Coronary artery (tissue), 2 donors: ENCODE measurements around the gene SMIM45.

ENCODE experiments used
- DNase-seq: peaks from one replicate; pipeline ENCODE4 v3.0.0-alpha.2; 2017; ENCODE audit warnings: low spot score
- H3K27ac ChIP-seq, 2 donors: fragments of 200-600 bp; sonication (generic); one replicate each; pipeline ENCODE4 v1.5.1; 2016 to 2019
- H3K4me3 ChIP-seq: fragments of 200-600 bp; sonication (generic); 2 replicates; pipeline ENCODE4 v1.5.1; 2016; ENCODE audit warnings: mild to moderate bottlenecking, moderate library complexity
- TF ChIP-seq, protein P1 (sequence below): fragments of 200-600 bp; sonication (generic); IDR thresholded peaks from one replicate; pipeline ENCODE4 v1.5.1; 2019; ENCODE audit warnings: antibody characterized with exemption

SMIM45 gene

DNA sequence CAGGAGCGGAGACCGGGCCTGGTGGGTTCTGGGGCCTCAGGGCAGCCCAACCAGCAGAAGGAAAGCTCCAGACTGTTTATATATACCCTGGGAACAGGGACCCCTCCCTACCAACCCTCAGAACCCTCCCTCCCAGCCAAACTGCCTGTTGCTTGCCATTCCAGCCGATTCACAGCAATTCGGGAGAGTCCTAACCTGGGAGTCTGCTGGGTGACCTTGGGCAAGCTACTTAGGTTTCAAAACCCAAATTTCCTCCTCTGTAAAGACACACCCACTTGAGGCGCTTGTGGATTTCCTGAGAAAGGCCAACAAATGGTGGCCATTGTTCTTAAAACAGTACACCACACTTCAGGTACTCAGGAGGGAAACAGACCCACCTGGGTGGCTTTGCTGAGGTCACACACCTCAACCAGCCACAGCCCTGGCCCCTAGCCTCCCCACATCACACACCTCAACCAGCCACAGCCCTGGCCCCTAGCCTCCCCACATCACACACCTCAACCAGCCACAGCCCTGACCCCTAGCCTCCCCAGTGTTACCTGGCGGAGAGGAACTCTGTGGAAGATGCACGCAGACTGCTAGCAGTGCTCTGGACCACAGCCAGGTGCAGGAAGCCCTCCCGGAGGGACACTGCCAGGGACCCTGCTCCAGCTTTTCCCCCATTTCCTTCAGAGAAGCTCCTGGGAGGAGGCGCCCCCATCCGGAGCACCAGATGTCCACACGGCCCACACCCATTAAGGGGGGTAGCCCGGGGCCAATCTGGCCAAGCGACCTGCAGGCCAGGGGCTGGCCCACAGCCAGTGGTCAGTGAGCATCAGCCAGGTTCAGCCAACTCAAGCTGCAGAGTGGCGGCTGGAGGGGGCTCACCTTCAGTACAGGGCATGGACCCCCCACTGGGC is 43.3 kb upstream of the SMIM45 start:
- Histone ChIP-seq H3K27ac (no peak overlapping the region), H3K4me3 (no peak overlapping the region)
- TF ChIP-seq, protein P1, sequence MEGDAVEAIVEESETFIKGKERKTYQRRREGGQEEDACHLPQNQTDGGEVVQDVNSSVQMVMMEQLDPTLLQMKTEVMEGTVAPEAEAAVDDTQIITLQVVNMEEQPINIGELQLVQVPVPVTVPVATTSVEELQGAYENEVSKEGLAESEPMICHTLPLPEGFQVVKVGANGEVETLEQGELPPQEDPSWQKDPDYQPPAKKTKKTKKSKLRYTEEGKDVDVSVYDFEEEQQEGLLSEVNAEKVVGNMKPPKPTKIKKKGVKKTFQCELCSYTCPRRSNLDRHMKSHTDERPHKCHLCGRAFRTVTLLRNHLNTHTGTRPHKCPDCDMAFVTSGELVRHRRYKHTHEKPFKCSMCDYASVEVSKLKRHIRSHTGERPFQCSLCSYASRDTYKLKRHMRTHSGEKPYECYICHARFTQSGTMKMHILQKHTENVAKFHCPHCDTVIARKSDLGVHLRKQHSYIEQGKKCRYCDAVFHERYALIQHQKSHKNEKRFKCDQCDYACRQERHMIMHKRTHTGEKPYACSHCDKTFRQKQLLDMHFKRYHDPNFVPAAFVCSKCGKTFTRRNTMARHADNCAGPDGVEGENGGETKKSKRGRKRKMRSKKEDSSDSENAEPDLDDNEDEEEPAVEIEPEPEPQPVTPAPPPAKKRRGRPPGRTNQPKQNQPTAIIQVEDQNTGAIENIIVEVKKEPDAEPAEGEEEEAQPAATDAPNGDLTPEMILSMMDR: no peak
- no peak for DNase-seq

DNA sequence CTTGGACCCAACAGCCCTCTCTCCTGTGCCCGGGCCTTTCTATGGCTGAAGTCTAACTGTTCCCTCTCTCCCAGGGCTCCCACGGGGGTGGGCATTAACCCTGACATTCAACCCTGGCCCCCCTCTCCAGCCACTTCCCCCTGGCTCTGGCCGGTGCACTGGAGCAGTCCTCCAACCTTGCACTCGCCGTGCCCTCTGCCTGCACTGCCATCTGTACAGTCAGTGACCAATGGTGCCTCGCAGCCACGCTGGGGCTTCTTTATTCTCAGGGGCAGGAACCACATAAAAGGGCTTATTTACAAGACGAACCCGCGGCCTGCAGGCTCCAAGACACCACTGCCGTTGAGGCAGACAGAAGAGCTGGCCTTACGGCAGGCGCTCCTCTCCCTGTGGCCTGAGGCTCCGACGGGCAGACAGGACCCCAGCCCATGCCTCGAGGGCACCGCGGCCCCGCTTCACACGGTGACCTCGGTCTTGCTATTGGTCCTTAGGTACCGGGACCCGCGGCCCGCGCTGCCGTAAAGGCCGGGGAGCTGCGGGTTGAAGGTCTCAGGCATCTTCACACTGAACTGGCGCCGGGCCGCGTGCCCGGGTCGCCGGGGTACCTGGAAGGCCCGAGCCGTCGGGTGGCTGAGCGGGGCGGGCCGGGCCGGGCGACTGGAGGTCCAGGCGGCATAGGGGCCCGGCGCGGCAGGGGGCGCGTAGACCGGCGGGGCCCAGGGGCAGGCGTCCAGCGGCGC is 42.5 kb upstream of the SMIM45 start:
- TF ChIP-seq, protein P1: no peak
- DNase-seq: no peak
- Histone ChIP-seq H3K4me3 (peak overlapping the region; percentile 65), H3K27ac (no peak overlapping the region)

DNA sequence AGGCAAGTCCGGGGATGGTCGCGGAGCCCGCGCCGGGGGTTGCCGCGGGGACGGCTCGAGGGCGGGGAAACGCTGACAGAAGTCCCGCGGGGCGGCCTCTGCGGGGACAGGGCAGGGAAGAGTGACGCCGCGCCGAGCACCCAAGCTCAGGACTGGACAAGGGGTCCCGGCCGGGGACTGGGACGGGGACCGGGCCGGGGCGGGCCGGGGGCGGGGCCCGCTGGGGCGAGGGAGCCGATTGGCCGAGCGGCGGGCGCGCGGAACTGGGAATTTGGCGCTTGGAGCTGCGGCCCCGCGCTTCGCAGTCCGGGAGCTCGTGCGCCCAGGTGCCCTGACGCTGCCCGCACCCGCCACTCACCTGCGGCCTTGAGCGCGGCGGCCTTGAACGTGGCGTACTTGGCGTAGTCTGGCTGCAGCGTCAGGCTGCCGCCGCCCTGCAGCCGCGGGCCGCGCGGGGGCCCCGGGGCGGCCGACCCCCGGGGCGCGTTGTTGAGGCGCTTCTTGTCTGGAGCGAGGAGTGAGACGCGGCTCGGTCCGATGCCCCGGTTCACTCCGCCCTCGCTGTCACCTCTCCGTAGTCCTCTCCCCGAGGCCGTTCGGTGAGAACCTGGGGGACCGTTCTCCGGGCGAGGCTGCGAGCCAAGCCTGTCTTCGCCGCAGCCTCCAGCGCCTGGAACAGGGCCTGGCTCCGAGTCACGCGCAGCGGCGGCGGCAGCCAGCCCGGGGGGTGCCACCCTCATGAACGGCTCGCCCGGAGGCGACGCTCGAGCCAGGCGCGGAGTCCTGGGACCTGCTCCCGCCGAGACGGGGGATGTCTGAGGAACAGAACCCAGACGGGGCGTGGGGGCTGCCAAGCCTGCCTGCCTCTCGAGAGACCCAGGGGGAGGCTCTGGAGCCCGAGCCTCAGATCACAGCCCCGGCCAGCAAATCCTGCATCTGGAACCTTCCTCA is 41.6 kb upstream of the SMIM45 start:
- TF ChIP-seq, protein P1: no peak
- DNase-seq: no peak
- Histone ChIP-seq H3K27ac (no peak overlapping the region), H3K4me3 (peak overlapping the region; percentile 65)

DNA sequence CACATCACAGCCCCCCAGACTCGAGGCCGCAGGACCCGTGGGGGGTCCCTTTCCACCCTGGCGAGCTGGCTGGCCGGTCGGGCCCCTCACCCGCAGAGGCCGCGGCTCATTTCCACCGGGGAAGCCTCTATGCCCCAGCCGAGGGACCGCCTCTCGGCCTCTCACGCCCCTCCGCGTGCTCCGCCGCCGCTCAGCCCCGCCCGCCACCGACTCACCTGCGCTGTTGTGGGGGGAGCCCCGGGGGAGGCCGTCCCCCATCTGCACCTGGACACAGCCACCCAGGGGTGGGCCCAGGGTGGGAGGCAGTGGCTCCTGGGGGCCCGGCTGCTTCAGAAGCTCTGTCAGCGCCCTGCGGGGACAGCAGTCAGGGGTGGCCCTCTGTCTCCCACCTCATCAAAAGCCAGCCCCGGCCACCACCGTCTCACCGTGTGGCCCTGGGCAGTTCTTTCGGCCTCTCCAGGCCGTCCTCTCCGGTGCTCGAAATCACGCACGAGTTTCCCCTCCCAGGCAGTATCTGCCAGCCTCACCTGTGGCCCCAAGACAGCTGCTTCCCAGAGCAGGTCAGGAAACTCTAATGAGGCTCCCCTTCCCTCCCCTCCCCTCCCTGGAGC is 40.8 kb upstream of the SMIM45 start:
- no peak for DNase-seq
- Histone ChIP-seq H3K27ac (no peak overlapping the region), H3K4me3 (peak overlapping the region; percentile 65)
- TF ChIP-seq, protein P1: no peak

DNA sequence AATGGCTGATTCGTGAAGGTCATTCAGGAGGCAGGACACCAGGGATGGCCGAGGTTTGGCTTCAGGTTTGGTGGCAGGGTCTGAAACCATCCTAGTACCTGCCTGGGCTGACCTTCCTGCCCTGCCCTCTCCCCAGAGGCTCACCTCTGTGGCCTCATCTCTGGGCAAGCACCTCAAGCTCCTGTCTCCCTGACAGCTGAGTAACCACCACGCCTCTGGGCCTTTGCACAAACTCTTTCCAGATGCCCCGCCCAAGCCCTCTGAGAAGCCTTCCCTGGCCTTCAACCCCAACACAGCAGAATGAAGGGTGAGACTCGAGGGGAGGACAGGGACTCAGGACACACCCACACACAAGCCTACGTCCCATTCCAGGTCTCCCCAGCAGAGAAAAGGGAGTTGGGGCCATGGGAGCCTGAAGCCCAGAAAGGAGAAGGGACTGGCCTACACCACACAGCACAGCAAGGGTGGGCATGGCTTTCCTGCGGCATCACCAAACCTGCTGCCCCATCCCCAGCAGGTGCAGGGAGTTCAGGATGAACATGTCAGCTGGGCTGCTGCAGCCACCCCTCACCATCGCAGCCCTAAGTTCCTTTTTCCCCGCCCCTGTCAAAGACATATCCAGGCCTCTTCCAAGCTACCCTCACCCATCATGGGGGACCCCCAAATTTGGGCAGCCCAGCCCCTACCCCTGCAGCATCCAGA is 39.5 kb upstream of the SMIM45 start:
- Histone ChIP-seq H3K27ac (no peak overlapping the region), H3K4me3 (no peak overlapping the region)
- TF ChIP-seq, protein P1: no peak
- DNase-seq: no peak
